GM12892 (cell line): ENCODE data around the gene PTGS1.

Experiments used
- POLR2A ChIP-seq: IDR thresholded peaks from 2 replicates; pipeline ENCODE4 v1.6.1; 2011; ENCODE audit warnings: low read depth, low read length, control low read depth
- POLR2AphosphoS5 ChIP-seq: IDR thresholded peaks from 2 replicates; pipeline ENCODE4 v1.6.1; 2011; ENCODE audit warnings: low read depth, low read length, control low read depth

DNA sequence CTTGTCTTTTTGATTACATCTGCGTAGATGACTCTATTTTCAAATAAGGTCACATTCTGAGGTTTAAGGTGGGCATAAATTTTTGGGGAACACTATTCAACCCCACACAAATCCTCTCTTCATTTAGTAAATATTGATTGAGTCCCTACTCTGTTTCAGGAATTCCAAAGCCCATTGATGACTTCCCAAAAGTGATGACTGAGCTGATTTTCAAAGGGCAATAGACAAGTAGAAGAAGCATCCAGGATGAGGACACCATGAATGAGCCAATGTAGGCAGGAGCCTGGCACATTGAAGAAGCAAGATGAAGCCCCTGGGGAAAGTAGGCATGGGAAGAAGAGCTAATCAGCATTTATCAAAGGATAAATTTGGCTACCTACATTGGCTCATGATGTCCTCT, 71.7 kb downstream of the PTGS1 start:
- no peak for TF ChIP-seq POLR2AphosphoS5
- TF ChIP-seq POLR2A: no peak
